Activated CD8-positive, alpha-beta memory T cell treated with anti-CD3 and anti-CD28 coated beads, Interleukin-2, amount 50 U/mL, for 1 hour (primary cell): Measurements from ENCODE around the gene PCCA.

Experiments
- DNase-seq: peaks from one replicate; pipeline ENCODE4 v3.0.0-alpha.2; 2020; ENCODE audit errors: extremely low read depth

The PCCA gene

DNA sequence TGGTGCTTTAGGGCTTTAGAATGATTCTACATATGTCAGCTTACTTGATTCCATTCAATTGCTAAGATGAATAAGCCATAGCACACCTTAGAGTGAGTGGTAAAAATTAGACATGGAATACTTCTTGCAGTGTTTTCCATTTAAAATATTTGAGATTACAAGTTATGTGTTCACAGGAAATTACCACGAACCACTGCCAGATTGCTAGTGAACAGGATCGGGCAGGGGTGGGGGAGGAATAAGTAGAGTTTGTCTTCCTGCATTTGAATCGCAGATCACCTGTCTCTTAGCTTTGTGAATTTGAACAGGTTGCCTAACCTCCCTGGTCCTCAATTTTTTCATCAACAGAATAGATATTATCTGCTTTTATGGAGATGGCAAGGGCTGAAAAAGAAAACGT is 375.1 kb downstream of the PCCA start:
- DNase-seq: no peak

DNA sequence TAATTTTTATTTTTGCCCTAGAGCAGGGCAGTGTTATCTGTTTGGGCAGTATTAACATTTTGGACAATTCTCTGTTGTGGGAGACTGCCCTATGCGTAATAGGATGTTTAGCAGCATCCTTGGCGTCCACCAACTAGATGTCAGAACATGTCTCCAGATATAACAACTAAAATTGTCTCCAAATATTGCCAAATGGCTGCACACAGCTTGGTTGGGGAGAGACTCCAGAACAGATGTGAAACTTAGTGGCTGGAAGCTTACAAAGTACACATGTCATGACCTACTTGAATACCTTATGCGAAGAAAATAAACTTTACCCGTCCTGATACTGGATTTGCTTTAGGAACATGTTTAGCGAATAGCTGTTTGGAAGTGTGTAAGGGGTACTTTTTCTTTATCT is 376.7 kb downstream of the PCCA start:
- no peak for DNase-seq

DNA sequence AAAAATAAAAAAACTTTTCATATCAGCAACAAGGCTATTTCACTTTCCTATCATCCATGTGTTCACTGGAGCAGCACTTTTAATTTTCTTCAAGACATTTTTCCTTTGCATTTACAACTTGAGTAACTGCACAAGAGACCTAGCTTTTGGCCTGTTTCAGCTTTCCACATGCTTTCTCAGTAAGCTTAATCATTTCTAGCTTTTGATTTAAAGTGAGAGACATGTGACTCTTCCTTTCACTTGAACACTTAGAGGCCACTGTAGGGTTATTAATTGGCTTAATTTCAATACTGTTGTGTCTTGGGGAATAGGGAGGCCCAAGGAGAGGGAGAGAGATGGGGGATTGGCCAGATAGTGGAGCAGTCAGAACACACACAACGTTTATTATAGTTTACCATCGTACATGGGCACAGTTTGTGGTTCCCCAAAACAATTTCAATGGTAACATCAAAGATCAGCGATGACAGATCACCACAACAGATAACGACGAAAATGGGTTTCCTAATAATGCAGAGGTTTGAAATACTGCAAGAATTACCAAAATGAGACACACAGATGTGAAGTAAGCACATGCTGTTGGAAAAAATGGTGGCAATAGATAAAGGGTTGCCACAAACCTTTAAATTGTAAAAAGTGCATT is 382.1 kb downstream of the PCCA start:
- no peak for DNase-seq

DNA sequence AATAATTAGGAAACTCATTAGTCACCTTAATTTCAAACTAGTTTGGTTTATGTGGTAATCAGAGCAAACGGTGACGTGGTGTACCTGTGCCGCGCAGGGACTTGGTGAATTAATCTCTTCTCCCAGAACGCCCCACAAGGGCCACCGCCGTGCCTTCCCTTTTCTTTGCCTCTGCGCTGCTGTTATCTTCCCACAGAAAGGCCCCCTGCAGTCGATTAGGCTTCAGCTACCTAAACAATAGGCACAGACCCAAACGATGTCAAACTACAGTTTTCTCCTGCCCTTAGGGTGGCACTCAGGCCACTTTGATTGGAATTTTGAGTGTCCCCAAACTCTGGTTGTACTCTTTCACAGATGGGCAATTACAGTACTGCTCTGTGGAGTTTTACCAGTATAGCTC is 384.2 kb downstream of the PCCA start:
- no peak for DNase-seq

DNA sequence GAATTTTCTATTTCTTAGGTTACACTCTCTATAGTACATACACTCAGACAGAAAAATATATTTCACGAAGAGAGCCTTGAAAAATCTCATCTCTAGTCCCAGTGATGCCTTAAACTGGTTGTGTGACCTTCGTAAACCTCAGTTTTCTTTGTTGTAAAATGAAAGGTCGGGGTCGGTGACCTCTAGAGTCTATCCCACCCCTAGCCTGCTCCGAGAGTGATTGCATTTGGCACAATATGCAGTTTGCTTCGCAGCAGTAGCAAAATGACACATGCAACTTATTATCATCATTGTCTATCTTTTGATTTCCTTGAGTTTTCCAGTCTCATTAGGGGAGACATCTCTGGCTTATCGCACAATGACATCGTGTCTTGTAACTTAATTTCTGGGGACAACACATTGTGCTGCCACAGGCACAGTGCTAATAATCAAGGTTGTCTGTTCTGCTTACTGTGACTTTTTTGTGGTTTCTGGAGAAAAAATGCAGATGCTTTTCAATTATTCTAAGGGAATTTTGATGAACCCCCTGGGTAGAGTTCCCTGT is 384.7 kb downstream of the PCCA start:
- DNase-seq: no peak

DNA sequence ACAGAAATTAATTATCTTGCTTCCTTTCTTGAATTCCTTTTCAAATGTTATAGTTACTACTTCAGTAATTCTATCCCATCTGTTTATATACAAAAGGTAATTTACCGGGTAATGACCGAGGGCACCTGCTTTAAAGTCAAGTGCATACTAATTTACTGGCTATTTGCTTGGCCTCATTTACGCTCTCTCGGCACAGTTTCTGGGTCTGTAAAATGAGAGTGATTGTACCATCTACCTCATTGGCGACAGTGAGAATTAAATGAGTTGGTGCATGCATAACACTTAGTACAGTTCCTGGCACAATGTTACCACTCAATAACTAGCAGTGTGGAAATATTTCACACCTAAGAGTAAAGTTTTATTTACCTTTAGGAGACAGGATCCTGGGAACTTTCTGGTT is 388.1 kb downstream of the PCCA start:
- no peak for DNase-seq

DNA sequence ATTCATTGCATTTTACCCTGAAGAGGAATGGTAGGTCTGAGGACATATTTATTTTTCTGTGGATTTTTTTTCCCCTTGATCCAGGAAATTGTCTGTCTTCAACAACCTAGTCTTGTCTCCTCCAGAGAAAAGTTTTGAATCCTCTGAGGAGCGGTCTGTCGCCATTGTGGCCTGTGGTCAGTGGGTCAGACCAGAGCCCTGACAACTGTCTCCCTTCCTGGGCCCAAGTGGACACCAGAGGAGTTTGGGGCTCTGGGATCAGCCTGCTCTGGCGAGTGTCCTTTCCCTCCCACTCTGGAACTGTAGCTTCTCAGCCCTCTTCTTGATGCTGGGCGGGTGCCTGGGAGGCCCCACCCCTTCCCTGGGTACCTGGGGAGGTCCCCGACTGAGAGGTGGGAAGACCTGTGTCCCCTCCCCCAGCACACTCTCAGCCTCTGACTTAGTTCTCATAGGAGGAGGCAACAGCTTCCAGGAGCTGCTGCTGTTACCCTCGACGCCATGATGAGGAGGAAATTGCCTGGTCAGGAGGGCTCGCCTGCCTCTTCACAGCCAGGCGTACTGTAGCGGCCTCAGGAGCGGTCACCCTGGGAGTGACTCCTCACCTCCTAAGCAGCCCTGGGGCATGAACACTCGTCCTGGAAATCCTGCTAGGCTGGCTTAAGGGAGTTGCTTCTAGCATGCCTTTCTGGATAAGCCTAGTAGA is 389.4 kb downstream of the PCCA start:
- no peak for DNase-seq

DNA sequence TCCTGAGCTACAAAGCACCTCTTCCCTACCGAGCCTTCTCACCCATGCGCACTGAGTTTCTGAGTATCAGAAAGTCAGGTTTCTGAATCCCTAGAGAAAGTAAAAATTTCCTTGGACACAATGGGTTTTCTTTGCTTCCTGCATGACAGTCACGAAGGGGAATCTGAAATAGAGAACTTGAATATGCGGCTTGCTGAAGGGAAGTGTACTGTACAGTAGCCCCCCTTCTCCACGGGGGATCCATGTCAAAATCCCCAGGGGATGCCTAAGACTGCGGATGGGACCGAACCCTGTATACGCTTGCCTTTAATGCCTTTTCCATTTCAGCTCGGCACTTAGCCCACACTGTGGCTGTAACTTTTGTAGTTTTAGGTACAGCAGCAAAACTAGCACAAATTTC is 391.8 kb downstream of the PCCA start:
- no peak for DNase-seq

DNA sequence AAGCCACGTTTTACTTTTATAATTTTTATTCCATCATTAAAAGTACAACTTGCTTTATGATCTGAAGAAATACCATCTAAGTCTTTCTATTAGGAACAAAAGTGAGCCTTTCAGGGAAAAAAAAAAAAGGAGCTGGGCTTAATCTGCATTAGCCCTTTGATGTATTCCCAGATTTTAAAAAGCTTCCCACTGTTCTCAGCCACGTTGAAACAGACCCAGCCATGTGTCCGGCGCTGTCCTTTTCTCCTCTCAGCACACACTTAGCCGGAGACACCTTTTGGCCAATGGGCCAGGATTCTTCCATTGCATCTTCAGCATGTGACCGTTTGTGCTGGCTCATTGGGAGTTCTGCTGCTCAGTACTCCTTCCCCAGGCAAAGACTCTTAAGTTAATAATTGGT is 394.2 kb downstream of the PCCA start:
- no peak for DNase-seq

DNA sequence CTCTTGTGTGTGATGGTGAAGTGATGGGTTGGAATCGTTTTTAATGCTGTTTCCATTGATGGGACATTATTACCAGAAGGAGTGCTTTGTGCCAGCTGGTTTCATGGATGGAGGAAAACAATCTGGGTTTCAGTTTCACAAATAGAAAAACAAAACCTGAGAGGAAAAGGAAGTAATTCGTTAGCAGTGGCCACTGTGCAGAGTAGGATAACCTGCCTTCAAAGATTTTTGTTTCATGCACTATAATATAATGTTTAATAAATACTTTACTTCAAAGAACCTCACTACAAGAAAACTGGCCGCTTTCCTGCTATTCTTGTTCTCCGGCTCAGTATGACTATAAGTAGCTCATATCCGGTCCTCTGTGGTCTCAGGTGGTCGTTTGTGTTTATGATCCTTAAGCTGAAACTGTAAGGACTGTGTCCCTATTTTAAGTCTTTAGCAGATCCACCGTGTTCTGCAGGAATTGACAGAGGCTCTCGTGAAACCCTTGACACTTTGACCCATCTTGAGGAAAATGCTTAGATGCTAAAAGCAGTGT is 395.0 kb downstream of the PCCA start:
- DNase-seq: no peak

DNA sequence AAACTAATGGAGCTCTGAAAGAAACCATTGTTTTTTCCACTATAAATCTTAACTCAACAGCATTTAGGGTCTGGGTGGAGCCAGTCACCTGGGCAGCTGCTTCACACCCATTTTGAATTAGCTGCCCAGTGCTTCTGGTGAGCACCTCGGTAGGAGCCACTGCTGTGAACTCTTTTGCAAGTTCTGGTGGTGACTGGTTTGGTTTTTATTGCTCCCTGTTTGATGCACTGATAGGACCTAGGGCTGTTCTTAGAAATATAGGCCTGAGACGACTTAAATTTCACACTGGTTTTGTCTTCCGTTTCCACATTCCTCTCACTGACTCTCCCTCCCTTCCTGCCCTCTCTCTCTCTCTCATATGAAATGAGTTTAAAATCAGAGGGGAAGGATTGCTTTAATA is 395.8 kb downstream of the PCCA start:
- DNase-seq: no peak

DNA sequence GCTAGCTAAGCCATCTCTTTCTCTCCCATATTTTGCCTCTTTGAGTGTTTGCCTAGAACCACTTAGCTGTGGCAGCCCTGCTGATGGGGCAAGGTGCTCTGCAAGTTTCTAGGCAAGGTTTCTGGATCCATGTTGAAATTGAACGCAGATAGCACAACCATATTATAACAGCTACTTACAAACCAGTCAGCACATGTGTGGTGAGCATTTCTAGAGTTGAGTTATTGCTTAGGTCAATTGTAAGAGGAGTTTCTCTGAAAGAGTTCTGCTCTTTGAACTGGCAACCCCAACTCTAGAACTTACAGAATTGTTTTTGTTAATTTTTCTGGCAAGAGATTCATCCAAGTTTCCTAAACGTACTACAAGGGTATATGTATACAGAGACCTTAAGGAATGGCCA is 396.4 kb downstream of the PCCA start:
- DNase-seq: no peak

DNA sequence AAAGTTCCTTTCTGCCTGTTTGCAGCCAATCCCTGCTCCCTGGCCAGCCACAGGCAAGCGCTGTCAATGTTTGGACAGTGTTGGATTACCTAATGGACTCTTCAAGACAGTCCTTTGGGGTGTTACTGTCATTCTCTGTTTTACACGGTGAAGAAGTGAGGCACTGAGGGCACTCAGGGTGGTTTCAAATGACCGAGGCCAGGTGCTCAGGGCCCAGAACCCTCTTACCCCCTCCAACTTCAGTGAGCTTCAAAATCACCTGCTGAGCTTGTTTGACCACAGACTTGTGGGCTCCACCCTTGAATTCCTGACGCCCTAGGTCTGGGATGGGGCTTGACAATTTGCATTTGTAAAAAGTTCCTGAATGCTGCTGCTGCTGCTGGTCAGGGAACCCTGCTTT is 401.8 kb downstream of the PCCA start:
- DNase-seq: no peak

DNA sequence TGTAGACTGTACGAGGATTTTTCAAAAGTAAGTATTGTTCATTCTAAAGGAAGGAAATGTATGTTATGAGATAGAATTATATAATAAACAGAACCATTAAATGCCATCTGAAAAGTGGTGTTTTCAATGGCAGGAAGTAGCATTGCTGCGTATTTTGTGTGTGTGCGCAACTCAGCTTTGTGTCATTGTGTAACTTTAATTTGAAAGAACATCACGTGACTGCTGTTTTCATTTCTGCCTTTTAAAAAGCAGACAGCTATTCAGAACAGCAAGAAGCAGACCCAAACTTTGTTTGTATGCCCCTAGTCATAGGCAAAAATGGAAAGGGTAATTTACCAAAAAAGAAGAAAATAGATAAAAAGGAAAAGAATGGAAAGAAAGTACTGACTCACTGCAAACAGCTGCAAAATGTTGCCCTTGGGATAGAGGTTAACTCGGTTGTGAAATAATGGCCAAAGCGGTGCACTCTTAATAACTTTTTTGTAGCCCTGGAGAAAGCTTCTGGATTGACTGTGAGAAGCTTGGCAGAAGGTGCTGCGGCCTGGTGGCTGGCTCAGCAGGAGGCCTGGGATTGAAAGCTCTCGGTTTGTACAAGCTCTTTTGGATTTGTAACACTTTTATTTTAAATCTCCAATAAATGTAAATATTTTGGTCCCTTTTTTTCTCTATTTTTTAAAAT is 402.4 kb downstream of the PCCA start:
- no peak for DNase-seq

DNA sequence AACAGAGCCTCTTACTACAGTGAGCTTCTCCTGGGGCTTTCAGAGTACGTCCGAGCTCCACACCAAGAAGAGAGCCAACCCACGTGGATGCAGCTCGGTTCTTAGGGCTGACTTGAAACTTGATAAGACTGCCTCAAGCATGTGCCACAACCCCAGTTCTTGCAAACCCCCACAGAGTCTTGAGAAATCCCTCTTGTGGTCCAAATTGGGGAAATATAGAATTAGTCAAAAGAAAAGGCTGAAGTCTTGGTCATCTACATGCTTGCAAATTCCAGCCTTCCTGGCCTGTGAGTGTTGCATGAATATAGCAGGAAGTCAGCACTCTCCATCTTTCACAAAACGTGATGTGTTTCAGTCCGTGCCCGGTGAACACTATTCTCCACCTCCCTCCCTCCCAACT is 404.5 kb downstream of the PCCA start:
- DNase-seq: no peak

DNA sequence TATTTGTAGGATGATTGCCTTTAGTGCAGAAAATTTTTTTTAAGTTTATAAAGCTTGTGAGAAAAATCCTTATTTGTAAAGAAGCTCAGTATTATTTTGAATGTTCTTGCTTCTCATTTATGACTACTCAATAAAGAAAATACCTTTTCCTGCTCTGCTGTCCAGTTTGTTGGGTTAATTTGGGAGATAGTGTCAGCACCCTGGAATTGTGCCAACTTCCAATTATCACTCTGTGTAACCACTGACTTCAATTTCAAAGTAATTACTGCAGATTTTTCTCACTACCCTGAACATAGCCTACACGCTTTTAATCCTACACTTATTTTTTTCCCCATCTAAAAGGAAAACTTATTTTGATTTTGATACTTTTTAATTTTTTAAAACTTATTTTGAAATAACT is 406.6 kb downstream of the PCCA start:
- DNase-seq: no peak

DNA sequence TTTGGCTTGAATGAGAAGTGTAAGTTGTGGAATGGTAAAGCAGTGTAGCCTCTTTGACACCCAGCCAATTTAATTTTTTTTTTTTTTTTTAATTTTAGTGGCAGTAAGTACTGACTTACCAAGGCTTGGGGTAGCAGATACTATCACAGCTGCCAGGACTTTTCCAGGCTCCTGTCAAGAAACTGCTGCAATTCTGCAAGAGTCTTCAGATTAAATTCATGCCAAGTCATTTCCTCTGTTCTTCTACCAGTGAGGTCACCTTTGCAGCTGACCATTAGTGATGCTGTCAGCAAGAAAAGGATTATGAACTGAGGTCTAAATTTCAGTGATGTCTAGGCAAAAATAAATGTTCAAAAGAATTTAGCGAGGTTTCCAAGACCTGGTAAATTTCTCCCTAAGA is 408.5 kb downstream of the PCCA start:
- no peak for DNase-seq

DNA sequence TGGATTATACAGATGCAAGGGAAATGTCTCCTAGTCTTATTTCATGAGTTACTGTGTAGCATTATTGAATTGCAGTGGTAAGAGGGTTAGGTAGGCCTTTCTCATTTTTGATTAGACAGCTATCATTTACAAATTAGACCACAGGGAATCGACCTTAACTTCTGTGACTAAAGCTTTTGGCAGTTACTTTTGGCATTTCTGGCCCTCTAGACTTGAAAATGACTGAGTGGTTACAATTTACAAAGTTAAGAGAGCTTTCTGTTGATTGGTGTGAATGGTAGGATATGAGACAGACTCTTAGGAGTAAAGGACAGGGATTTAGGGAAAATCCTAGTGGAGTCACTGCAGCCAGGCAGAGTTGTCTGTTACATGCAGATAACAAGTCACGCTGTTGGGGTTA is 413.6 kb downstream of the PCCA start:
- no peak for DNase-seq

DNA sequence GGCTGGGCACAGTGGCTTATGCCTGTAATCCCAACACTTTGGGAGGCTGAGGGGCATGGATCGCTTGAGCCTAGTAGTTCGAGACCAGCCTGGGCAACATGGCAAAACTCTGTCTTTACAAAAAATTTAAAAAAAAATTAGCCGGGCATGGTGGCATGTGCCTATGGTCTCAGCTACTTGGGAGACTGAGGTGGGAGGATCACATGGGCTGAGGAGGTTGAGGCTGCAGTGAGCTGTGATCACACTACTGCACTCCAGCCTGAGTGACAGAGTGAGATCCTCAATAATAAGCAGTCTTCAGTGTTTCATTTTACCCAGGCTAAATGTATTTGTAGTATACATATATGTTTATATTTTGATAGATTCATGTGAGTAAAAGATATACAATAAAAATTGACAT is 414.7 kb downstream of the PCCA start:
- DNase-seq: no peak

DNA sequence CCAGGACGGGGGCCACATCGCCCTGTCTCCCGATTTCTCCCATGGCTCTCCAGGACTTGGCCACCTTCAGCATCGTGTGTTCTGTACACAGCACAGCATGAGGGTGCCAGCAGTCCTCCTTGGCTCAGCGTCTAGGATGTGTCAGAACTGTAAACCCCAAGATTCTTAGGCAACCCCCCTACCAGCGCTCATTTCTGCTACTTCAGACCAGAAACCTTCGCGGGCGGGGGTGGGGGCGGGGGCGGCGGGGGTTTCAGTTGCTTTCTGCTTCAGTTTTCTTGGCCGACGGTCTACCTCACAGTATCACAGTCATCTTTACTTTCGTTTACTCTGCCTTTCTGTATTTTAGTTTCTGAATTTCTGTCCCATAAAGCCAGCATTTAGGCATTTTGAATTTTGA is 417.3 kb downstream of the PCCA start:
- DNase-seq: no peak

DNA sequence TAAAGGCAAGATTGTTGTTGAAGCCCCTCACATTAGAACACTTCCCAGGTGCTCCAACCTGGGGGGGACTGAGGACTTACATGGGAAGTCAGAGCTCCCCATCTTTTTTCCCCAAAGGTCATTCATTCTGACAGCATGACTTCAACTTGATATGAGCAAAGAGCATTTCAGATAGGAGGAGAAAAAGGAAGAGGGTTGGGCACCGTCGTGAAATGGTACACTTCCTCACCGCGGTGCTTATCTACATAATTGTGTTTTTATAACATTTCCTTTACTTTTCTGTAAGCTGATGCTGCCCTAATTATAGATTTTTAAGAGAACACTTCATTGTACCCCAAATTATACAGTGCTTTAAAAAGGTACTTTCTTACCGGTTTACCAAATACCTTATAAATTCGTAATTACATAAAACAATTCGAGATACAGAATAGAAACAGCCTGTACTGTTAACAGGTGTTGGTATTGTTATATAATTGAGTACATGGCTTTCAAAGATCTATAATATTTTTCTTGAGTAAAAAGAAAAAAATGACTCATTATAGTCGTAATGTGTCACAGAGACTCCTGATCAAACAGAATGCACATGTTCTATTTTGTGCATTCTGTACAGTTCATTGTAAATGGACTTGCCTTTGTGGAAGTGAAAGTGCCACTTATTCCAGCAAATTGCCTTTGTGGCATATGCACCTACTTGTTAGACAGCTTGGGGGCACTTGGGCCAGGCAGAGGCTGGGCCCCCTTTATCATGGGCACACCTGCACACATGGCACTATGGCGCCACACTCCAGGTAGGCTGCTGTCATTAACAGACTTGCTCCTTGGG is 417.9 kb downstream of the PCCA start:
- no peak for DNase-seq

DNA sequence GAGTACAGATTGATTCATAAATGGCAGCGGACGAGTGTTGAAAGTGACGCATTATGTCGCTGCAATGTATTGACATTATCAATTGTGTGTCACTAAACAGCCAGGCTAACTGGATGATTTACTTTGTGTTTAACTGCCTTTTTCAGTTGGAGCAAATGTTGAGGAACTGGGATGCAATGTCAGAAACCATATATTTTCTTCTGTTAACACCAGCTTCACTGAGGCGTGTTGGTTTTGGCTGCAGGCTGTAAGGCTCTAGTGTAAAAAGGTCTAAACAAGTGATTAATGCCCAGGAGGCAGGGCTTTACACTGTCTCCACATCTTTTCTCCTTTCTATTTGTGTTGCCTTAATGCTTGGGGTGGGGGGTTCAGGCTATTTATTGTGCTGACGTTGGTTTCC is 419.6 kb downstream of the PCCA start:
- no peak for DNase-seq
